K562 (cell line): ENCODE results near the gene SLC39A12. TPM values are rescaled to one million over a fixed set of nuclear protein-coding genes. Genes with fewer than 3 reads are reported as not detected.

Source experiments
- ATAC-seq: fragments of 200-7000 bp; cut with Tn5 transposase; 3 replicates; pipeline ENCODE4 v1.9.1; 2020; ENCODE audit warnings: moderate library complexity
- BruUV-seq: library from RNA; stranded (reverse); fragments of 400-500 nt; replicated peaks from 2 replicates; lab custom pipeline; 2021; lab: Mats Ljungman, UMichigan
- CTCF ChIA-PET: fragments of 300-600 bp; formaldehyde crosslinking; extraction: SDS; loops from one replicate; lab custom pipeline; 2021; ENCODE audit warnings: low intra/inter-chr PET ratio; lab: Yijun Ruan, JAX
- POLR2A ChIA-PET: fragments of 300-600, 350-650 bp; sonication (Branson Sonifier 250); formaldehyde crosslinking; extraction: SDS; loops from one replicate; lab custom pipeline; 2021; ENCODE audit warnings: antibody characterized with exemption, inconsistent platforms; lab: Yijun Ruan, JAX
- DNase-seq, 4 experiments: peaks; one replicate each; pipeline versions ENCODE4 v3.0.0 to v3.0.0-alpha.2; 2011 to 2018; ENCODE audit warnings: low spot score in 3 of 4, mixed read lengths in 3 of 4; ENCODE audit errors: extremely low read depth in 1 of 4
- FAIRE-seq: peaks from 2 replicates; lab custom pipeline; 2011; peaks lifted over from hg19 to GRCh38; lab: Jason Lieb, UNC
- H2AFZ ChIP-seq: 2 replicates; pipeline ENCODE4 v1.6.0; 2011; ENCODE audit warnings: low read depth, low read length, control low read depth, inconsistent platforms
- H3K27ac ChIP-seq: fragments of 200-600 bp; 3 replicates; pipeline ENCODE4 v1.8.0; 2011; ENCODE audit warnings: low read depth, mild to moderate bottlenecking, control low read depth, inconsistent platforms, low read length, moderate library complexity, mixed read lengths; ENCODE audit errors: extremely low read depth
- H3K27me3 ChIP-seq, 2 experiments: fragments of 300-600 bp in 1 of 2; 2 replicates in 1 of 2; 3 replicates in 1 of 2; pipeline versions ENCODE4 v1.6.0 to v1.8.0; 2011; ENCODE audit warnings: inconsistent platforms in 2 of 2, low read length in 2 of 2, mild to moderate bottlenecking in 1 of 2, mixed read lengths in 1 of 2, moderate library complexity in 1 of 2; ENCODE audit not compliant: control insufficient read depth in 2 of 2, insufficient read depth in 2 of 2
- H3K36me3 ChIP-seq: fragments of 300-600 bp; 3 replicates; pipeline ENCODE4 v1.8.0; 2011; ENCODE audit warnings: mild to moderate bottlenecking, low read length, inconsistent platforms; ENCODE audit not compliant: control insufficient read depth, insufficient read depth
- H3K4me1 ChIP-seq, 2 experiments: fragments of 200-600 bp in 1 of 2; replicated peaks in 1 of 2; 2 replicates in 1 of 2; 3 replicates in 1 of 2; pipeline versions ENCODE4 v1.5.1 to v1.8.0; 2011; ENCODE audit warnings: inconsistent platforms in 2 of 2, low read length in 2 of 2, mild to moderate bottlenecking in 1 of 2, mixed read lengths in 1 of 2, moderate library complexity in 1 of 2; ENCODE audit not compliant: control insufficient read depth in 2 of 2, insufficient read depth in 2 of 2
- H3K4me2 ChIP-seq: 2 replicates; pipeline ENCODE4 v1.6.1; 2011; ENCODE audit warnings: low read length, control low read depth, inconsistent platforms, mixed read lengths; ENCODE audit not compliant: insufficient read depth
- H3K4me3 ChIP-seq: fragments of 200-600 bp; sonication (generic), shearing (Covaris generic); 2 replicates; pipeline ENCODE4 v1.5.1; 2016; ENCODE audit warnings: control low read depth, inconsistent platforms
- H3K79me2 ChIP-seq: fragments of 200-600 bp; 3 replicates; pipeline ENCODE4 v1.8.0; 2011; ENCODE audit warnings: low read length, inconsistent platforms; ENCODE audit not compliant: control insufficient read depth, insufficient read depth
- H3K9ac ChIP-seq, 2 experiments: 2 replicates each; pipeline versions ENCODE4 v1.6.0 to v1.6.1; 2011; ENCODE audit warnings: low read depth in 2 of 2, low read length in 2 of 2, control low read depth in 1 of 2, inconsistent platforms in 1 of 2, mild to moderate bottlenecking in 1 of 2, mixed read lengths in 1 of 2; ENCODE audit not compliant: insufficient read depth in 1 of 2
- H3K9me1 ChIP-seq: one replicate; pipeline ENCODE4 v1.6.0; 2011; ENCODE audit warnings: inconsistent platforms, mild to moderate bottlenecking, low read length, moderate library complexity; ENCODE audit not compliant: control insufficient read depth, insufficient read depth
- H3K9me3 ChIP-seq: replicated peaks from 2 replicates; pipeline ENCODE4 v1.5.1; 2011; ENCODE audit warnings: low read depth, low read length, inconsistent platforms; ENCODE audit not compliant: control insufficient read depth, insufficient read depth
- H4K20me1 ChIP-seq: replicated peaks from 2 replicates; pipeline ENCODE4 v1.6.1; 2011; ENCODE audit warnings: low read length, inconsistent platforms, mixed read lengths; ENCODE audit not compliant: control insufficient read depth, insufficient read depth
- BRF2 ChIP-seq: IDR thresholded peaks from 3 replicates; pipeline ENCODE4 v1.6.1; 2011; ENCODE audit warnings: borderline replicate concordance, mild to moderate bottlenecking; ENCODE audit not compliant: insufficient read length, insufficient read depth
- COPS2 ChIP-seq: fragments of 450-650 bp; conservative IDR thresholded peaks from 2 replicates; pipeline ENCODE4 v1.6.1; 2016; ENCODE audit warnings: mild to moderate bottlenecking, moderate library complexity
- ELF1 ChIP-seq: fragments of 200-800 bp; sonication (Bioruptor generic); IDR thresholded peaks from 2 replicates; pipeline ENCODE4 v1.6.1; 2016; ENCODE audit warnings: missing genetic modification characterization, missing compliant biosample characterization
- ETS1 ChIP-seq: conservative IDR thresholded peaks from 2 replicates; pipeline ENCODE4 v1.6.1; 2011; ENCODE audit warnings: low read depth, mild to moderate bottlenecking, low read length; ENCODE audit not compliant: control insufficient read depth
- GTF2E2 ChIP-seq: fragments of 200-800 bp; sonication (Bioruptor generic); IDR thresholded peaks from 2 replicates; pipeline ENCODE4 v1.6.1; 2016; ENCODE audit warnings: missing genetic modification characterization, missing compliant biosample characterization
- HLTF ChIP-seq: fragments of 450-650 bp; IDR thresholded peaks from 2 replicates; pipeline ENCODE4 v1.6.1; 2016
- L3MBTL2 ChIP-seq: fragments of 450-650 bp; IDR thresholded peaks from 2 replicates; pipeline ENCODE4 v1.6.1; 2016; ENCODE audit warnings: mild to moderate bottlenecking, moderate library complexity
- NR2C1 ChIP-seq, 2 experiments: fragments of 450-650 bp; IDR thresholded peaks; 2 replicates each; pipeline ENCODE4 v1.6.1; 2017; ENCODE audit warnings: mild to moderate bottlenecking in 2 of 2, antibody characterized with exemption in 1 of 2, inconsistent platforms in 1 of 2, missing compliant biosample characterization in 1 of 2, missing genetic modification characterization in 1 of 2
- RB1 ChIP-seq: fragments of 450-650 bp; IDR thresholded peaks from 2 replicates; pipeline ENCODE4 v1.6.1; 2017; ENCODE audit warnings: low read depth, mild to moderate bottlenecking
- TCF7 ChIP-seq: sonication (generic); IDR thresholded peaks from 2 replicates; pipeline ENCODE4 v1.6.1; 2016; ENCODE audit warnings: antibody characterized with exemption, borderline replicate concordance
- YY1 ChIP-seq, 3 experiments: IDR thresholded peaks; 2 replicates each; pipeline ENCODE4 v1.6.1; 2011; ENCODE audit warnings: low read length in 2 of 3, mild to moderate bottlenecking in 2 of 3, moderate library complexity in 2 of 3, borderline replicate concordance in 1 of 3, control low read depth in 1 of 3, low read depth in 1 of 3; ENCODE audit not compliant: insufficient read depth in 3 of 3, insufficient replicate concordance in 2 of 3, control insufficient read depth in 1 of 3, insufficient read length in 1 of 3; ENCODE audit errors: extremely low read depth in 1 of 3
- ZFP30 ChIP-seq: fragments of 250-450 bp; sonication (Bioruptor Pico); IDR thresholded peaks from 2 replicates; pipeline ENCODE4 v1.8.0; 2022; ENCODE audit warnings: moderate library complexity, mild to moderate bottlenecking, inconsistent platforms, borderline replicate concordance
- ZNF124 ChIP-seq: sonication (generic); formaldehyde crosslinking; IDR thresholded peaks from 2 replicates; pipeline ENCODE4 v1.8.1; 2022; ENCODE audit warnings: missing genetic modification reagents
- ZNF197 ChIP-seq: fragments of 200-800 bp; sonication (Bioruptor generic); IDR thresholded peaks from 2 replicates; pipeline ENCODE4 v1.6.1; 2016; ENCODE audit warnings: low read depth, missing genetic modification characterization, missing compliant biosample characterization
- ZNF431 ChIP-seq: sonication (generic); formaldehyde crosslinking; IDR thresholded peaks from 2 replicates; pipeline ENCODE4 v1.8.0; 2022; ENCODE audit warnings: mild to moderate bottlenecking, missing genetic modification reagents
- ZNF449 ChIP-seq: fragments of 250-450 bp; sonication (Bioruptor Pico); IDR thresholded peaks from 2 replicates; pipeline ENCODE4 v1.8.0; 2022; ENCODE audit warnings: moderate library complexity, mild to moderate bottlenecking, inconsistent platforms
- WGBS: fragments of 100-300 bp; shearing (Covaris generic); methylation state at CpG from one replicate; pipeline ENCODE4 v1.1.6; 2016; ENCODE audit warnings: low coverage, mixed read lengths; ENCODE audit not compliant: insufficient coverage; ENCODE audit errors: missing lambda C conversion rate; 5-methylcytosine and 5-hydroxymethylcytosine counted together
- in situ Hi-C: fragments of 300-500 bp; cut with MboI; formaldehyde crosslinking; loops from 4 replicates; pipeline ENCODE4 v1.15.0; 2018; ENCODE audit warnings: inconsistent platforms, mixed read lengths
- intact Hi-C: fragments of 100-400 bp; cut with micrococcal nuclease; formaldehyde crosslinking; loops from 2 replicates; pipeline ENCODE4 v1.14.2; 2022
- polyA plus RNA-seq, 8 experiments: library from polyadenylated mRNA; depleted of rRNA in 4 of 8; stranded (reverse) in 5 of 8; unstranded in 3 of 8; fragments of >200 nt; fragmentation: Nextera tagmentation in 2 of 8; fragmentation: Illumina TruSeq in 1 of 8; extraction: Ambion mirVana in 2 of 8; extraction: Trizol in 1 of 8; gene quantifications; 2 replicates each; pipeline versions ENCODE4 v1.2.1 to v1.2.3, GENCODE V29; 2011 to 2014; ENCODE audit warnings: inconsistent platforms in 1 of 8, missing spikeins in 1 of 8
- total RNA-seq, 7 experiments: library from RNA; depleted of rRNA in 6 of 7; stranded (reverse); fragments of >200 nt in 6 of 7; fragmentation: Illumina TruSeq in 2 of 7; extraction: Trizol in 2 of 7; gene quantifications; 2 replicates each; pipeline versions ENCODE4 v1.2.1 to v1.2.3, GENCODE V29; 2011 to 2021; ENCODE audit warnings: low replicate concordance in 1 of 7

Gene SLC39A12
- total and polyA plus RNA-seq, 9 of the 15 experiments (the other 6 are each of a cell fraction or from before 2014, with no cell fraction given) = not detected

- no peak for TF ChIP-seq BRF2
- TF ChIP-seq HLTF = no peak
- TF ChIP-seq L3MBTL2 = no peak
- TF ChIP-seq, all 486 proteins: peak for 0
Observed at GRCh38 chr10:18020523-18020922, 68.8 kb downstream of the SLC39A12 start (continued).

GRCh38 chr10:18021725-18022480 is 70.2 kb downstream of the SLC39A12 start:
- WGBS = 0% methylated on average over 2 of the region's 2 CpGs
- intact Hi-C loops = no loop called here
- TF ChIP-seq YY1 (IDR thresholded peaks at IDR 0.05; ENCODE audit: borderline replicate concordance in 1 of 3, control insufficient read depth in 1 of 3, extremely low read depth in 1 of 3, insufficient read depth in 3 of 3, insufficient read length in 1 of 3, insufficient replicate concordance in 2 of 3, low read depth in 1 of 3, low read length in 2 of 3) = no peak
- no peak for TF ChIP-seq ZNF431 (CRISPR knock-in tag)
- no peak for TF ChIP-seq ZNF197
- no peak for TF ChIP-seq RB1
- TF ChIP-seq TCF7 = no peak
- TF ChIP-seq GTF2E2 = no peak
- TF ChIP-seq ZNF124 (CRISPR knock-in tag) = no peak
- no peak for TF ChIP-seq ELF1 (tag)
- no peak for TF ChIP-seq ZNF449 (CRISPR knock-in tag)
- no peak for TF ChIP-seq ETS1
- no peak for TF ChIP-seq COPS2
- no peak for TF ChIP-seq NR2C1 (IDR thresholded peaks at IDR 0.05)
- no peak for TF ChIP-seq NR2C1 (tag; IDR thresholded peaks at IDR 0.05)
- TF ChIP-seq ZFP30 (CRISPR knock-in tag) = no peak

More at GRCh38 chr10:18021725-18022480, 70.2 kb downstream of the SLC39A12 start:
- POLR2A ChIA-PET = interaction anchor here (1.0 kb wide), 1 partner anchor 9 kb away, joined by 3 read pairs; no protein-coding TSS in a partner anchor
- Histone ChIP-seq H3K27ac (no peak overlapping the region), H3K4me1 (no peaks in the 10 kb centered on the region), H3K9me1 (no peaks in the 10 kb centered on the region), H3K9me3 (no peaks in the 10 kb centered on the region), H3K4me3 (no peak overlapping the region), H2AFZ (no peak overlapping the region), H4K20me1 (no peaks in the 10 kb centered on the region), H3K4me2 (no peak overlapping the region), H3K79me2 (no peaks in the 10 kb centered on the region), H3K27me3 (no peaks in the 10 kb centered on the region; a peak in 1 of 5 replicates), H3K36me3 (no peaks in the 10 kb centered on the region), H3K9ac (no peak overlapping the region)
- FAIRE-seq (no peak), DNase-seq (no peak), ATAC-seq (no peak)
- CTCF ChIA-PET = no interaction called here
- BruUV-seq = no TSS peak
- in situ Hi-C loops = no loop called here
